K562 (cell line): Measurements from ENCODE around the gene CCDC174. TPM values are rescaled to one million over a fixed set of nuclear protein-coding genes. Genes with fewer than 3 reads are reported as not detected.

Source experiments
- ATF3 ChIP-seq, 2 experiments: fragments of 450-650 bp in 1 of 2; sonication (generic) in 1 of 2; formaldehyde crosslinking in 1 of 2; IDR thresholded peaks in 1 of 2; conservative IDR thresholded peaks in 1 of 2; 2 replicates each; pipeline versions ENCODE4 v1.6.1 to v1.8.1; 2016 to 2023; ENCODE audit warnings: mild to moderate bottlenecking in 2 of 2, moderate library complexity in 2 of 2, inconsistent platforms in 1 of 2, missing genetic modification reagents in 1 of 2
- CHD4 ChIP-seq: fragments of 200-600 bp; sonication (generic); IDR thresholded peaks from 3 replicates; pipeline ENCODE4 v1.6.1; 2012; ENCODE audit warnings: low read depth, mild to moderate bottlenecking, mixed read lengths, low read length, inconsistent platforms; ENCODE audit not compliant: insufficient read depth, insufficient replicate concordance, poor library complexity, severe bottlenecking
- EHMT2 ChIP-seq: fragments of 450-650 bp; IDR thresholded peaks from 2 replicates; pipeline ENCODE4 v1.6.1; 2018; ENCODE audit warnings: antibody characterized with exemption
- FOXJ3 ChIP-seq: sonication (generic); formaldehyde crosslinking; IDR thresholded peaks from 2 replicates; pipeline ENCODE4 v1.4.0; 2020; ENCODE audit warnings: mild to moderate bottlenecking, missing genetic modification reagents
- HOXB6 ChIP-seq: fragments of 250-450 bp; sonication (Bioruptor Pico); IDR thresholded peaks from 2 replicates; pipeline ENCODE4 v1.5.1; 2022; ENCODE audit warnings: mild to moderate bottlenecking, borderline replicate concordance
- KLF16 ChIP-seq: IDR thresholded peaks from 2 replicates; pipeline ENCODE4 v1.6.1; 2016; ENCODE audit warnings: antibody characterized with exemption
- NFE2L1 ChIP-seq: fragments of 450-650 bp; IDR thresholded peaks from 2 replicates; pipeline ENCODE4 v1.6.1; 2016; ENCODE audit warnings: missing genetic modification characterization, low read depth, mild to moderate bottlenecking, missing compliant biosample characterization, moderate library complexity, borderline replicate concordance
- PML ChIP-seq: IDR thresholded peaks from 2 replicates; pipeline ENCODE4 v1.6.1; 2012; ENCODE audit warnings: low read length, inconsistent platforms
- PURB ChIP-seq: sonication (generic); formaldehyde crosslinking; IDR thresholded peaks from 2 replicates; pipeline ENCODE4 v1.9.0; 2021; ENCODE audit warnings: low read depth, mild to moderate bottlenecking, missing genetic modification reagents
- RBM15 ChIP-seq: fragments of 200-400 bp; formaldehyde crosslinking; IDR thresholded peaks from 2 replicates; pipeline ENCODE4 v1.6.1; 2018; ENCODE audit warnings: mild to moderate bottlenecking, low read length, moderate library complexity; ENCODE audit not compliant: insufficient read depth
- SMAD1 ChIP-seq: fragments of 150-350 bp; IDR thresholded peaks from 2 replicates; pipeline ENCODE4 v1.6.1; 2014; ENCODE audit warnings: low read length, low read depth; ENCODE audit not compliant: partially characterized antibody
- SNRNP70 ChIP-seq: fragments of 200-400 bp; formaldehyde crosslinking; optimal IDR thresholded peaks from 2 replicates; pipeline ENCODE3; 2017; ENCODE audit warnings: low read depth, low read length
- SPI1 ChIP-seq: IDR thresholded peaks from 2 replicates; pipeline ENCODE4 v1.6.1; 2011; ENCODE audit warnings: low read depth, low read length, control low read depth, borderline replicate concordance
- STAT6 ChIP-seq: sonication (generic); formaldehyde crosslinking; IDR thresholded peaks from 2 replicates; pipeline ENCODE4 v1.8.1; 2023; ENCODE audit warnings: mild to moderate bottlenecking, missing genetic modification reagents
- ZNF561 ChIP-seq: fragments of 450-650 bp; formaldehyde crosslinking; conservative IDR thresholded peaks from 2 replicates; pipeline ENCODE4 v1.4.0; 2020; ENCODE audit warnings: mild to moderate bottlenecking, moderate library complexity
- polyA plus RNA-seq, 8 experiments: library from polyadenylated mRNA; depleted of rRNA in 4 of 8; stranded (reverse) in 5 of 8; unstranded in 3 of 8; fragments of >200 nt; fragmentation: Nextera tagmentation in 2 of 8; fragmentation: Illumina TruSeq in 1 of 8; extraction: Ambion mirVana in 2 of 8; extraction: Trizol in 1 of 8; gene quantifications; 2 replicates each; pipeline versions ENCODE4 v1.2.1 to v1.2.3, GENCODE V29; 2011 to 2014; ENCODE audit warnings: inconsistent platforms in 1 of 8, missing spikeins in 1 of 8
- total RNA-seq, 7 experiments: library from RNA; depleted of rRNA in 6 of 7; stranded (reverse); fragments of >200 nt in 6 of 7; fragmentation: Illumina TruSeq in 2 of 7; extraction: Trizol in 2 of 7; gene quantifications; 2 replicates each; pipeline versions ENCODE4 v1.2.1 to v1.2.3, GENCODE V29; 2011 to 2021; ENCODE audit warnings: low replicate concordance in 1 of 7
- TF ChIP-seq, protein P1 (sequence below): fragments of 450-650 bp; IDR thresholded peaks from 2 replicates; pipeline ENCODE4 v1.6.1; 2018; ENCODE audit warnings: mild to moderate bottlenecking, low read depth; ENCODE audit not compliant: partially characterized antibody
- TF ChIP-seq, protein P2 (sequence below): fragments of 450-650 bp; formaldehyde crosslinking; IDR thresholded peaks from 2 replicates; pipeline ENCODE4 v1.4.0; 2022; ENCODE audit warnings: missing genetic modification characterization
- TF ChIP-seq, protein P3 (sequence below): fragments of 450-650 bp; formaldehyde crosslinking; IDR thresholded peaks from 2 replicates; pipeline ENCODE4 v1.4.0; 2020; ENCODE audit warnings: mild to moderate bottlenecking, moderate library complexity

The CCDC174 gene
- total and polyA plus RNA-seq, 9 of the 15 experiments (the other 6 are each of a cell fraction or from before 2014, with no cell fraction given), result 7.4 to 41.0 (median 28.5) TPM

DNA sequence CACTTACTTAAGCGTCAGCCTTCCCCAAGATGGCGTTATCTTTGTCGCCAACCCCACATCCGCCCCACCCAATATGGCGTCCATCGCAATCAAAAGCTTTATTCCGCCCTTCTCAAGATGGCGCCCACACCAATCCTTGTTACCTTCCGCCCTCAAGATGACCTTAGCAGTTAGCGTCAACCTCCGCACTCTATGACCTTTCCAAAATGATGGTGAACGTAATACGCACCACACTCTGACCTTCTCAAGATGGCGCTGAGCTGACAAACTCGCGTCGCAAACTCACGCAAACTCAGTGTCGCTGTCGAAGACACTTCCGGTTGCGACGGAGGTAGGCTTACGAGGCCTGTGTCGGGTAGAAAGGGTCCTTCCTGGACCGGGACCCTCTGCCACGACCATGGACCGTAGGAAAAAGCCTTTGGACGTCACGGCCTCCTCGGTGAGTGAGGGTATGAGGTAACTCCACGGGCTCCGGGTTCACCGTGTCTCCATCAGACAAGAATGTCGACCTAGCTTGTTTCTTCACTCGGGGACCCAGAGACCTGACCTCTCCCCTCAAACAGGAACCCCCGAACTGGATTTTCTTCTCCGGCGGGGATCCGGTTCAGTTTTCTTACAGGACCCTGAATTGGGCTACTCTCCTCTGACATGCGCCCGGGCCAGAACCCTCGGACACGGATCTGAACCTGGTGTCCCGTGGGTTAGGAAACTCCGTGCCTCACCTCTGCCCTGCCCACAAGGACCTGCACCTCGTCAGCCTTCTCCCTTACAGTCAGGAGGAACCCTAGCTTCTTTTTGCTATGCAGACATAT lies at the start of gene CCDC174 (continued):
- TF ChIP-seq, protein P1, sequence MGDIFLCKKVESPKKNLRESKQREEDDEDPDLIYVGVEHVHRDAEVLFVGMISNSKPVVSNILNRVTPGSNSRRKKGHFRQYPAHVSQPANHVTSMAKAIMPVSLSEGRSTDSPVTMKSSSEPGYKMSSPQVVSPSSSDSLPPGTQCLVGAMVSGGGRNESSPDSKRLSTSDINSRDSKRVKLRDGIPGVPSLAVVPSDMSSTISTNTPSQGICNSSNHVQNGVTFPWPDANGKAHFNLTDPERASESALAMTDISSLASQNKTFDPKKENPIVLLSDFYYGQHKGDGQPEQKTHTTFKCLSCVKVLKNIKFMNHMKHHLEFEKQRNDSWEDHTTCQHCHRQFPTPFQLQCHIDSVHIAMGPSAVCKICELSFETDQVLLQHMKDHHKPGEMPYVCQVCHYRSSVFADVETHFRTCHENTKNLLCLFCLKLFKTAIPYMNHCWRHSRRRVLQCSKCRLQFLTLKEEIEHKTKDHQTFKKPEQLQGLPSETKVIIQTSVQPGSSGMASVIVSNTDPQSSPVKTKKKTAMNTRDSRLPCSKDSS, result no peak
- TF ChIP-seq NFE2L1 (tag) (no peak), FOXJ3 (CRISPR knock-in tag) (no peak), SMAD1 (peak; percentile 63), SNRNP70 (no peak), ATF3 (IDR thresholded peaks at IDR 0.05) (peak; percentile 32; the same call in 1 of the 2 replicates), ATF3 (CRISPR knock-in tag; conservative IDR thresholded peaks at IDR 0.05) (0 out of 2 replicates have a peak, but pooled peaks have one; percentile 29), KLF16 (no peak), RBM15 (no peak), EHMT2 (peak; percentile 94), HOXB6 (no peak), CHD4 (no peak), PURB (CRISPR knock-in tag) (no peak), SPI1 (peak; percentile 16; the same call in 1 of the 2 replicates), STAT6 (CRISPR knock-in tag) (no peak; the same call in none of the 2 replicates), PML (peak; percentile 77), ZNF561 (no peak)
- TF ChIP-seq, protein P2, sequence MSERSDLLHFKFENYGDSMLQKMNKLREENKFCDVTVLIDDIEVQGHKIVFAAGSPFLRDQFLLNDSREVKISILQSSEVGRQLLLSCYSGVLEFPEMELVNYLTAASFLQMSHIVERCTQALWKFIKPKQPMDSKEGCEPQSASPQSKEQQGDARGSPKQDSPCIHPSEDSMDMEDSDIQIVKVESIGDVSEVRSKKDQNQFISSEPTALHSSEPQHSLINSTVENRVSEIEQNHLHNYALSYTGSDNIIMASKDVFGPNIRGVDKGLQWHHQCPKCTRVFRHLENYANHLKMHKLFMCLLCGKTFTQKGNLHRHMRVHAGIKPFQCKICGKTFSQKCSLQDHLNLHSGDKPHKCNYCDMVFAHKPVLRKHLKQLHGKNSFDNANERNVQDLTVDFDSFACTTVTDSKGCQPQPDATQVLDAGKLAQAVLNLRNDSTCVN, result peak; percentile 11; the same call in 1 of the 2 replicates
- TF ChIP-seq, protein P3, sequence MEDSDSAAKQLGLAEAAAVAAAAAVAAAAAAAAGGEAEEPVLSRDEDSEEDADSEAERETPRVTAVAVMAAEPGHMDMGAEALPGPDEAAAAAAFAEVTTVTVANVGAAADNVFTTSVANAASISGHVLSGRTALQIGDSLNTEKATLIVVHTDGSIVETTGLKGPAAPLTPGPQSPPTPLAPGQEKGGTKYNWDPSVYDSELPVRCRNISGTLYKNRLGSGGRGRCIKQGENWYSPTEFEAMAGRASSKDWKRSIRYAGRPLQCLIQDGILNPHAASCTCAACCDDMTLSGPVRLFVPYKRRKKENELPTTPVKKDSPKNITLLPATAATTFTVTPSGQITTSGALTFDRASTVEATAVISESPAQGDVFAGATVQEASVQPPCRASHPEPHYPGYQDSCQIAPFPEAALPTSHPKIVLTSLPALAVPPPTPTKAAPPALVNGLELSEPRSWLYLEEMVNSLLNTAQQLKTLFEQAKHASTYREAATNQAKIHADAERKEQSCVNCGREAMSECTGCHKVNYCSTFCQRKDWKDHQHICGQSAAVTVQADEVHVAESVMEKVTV (CRISPR knock-in tag), result no peak
